ENCODE measurements around the gene KNL1. TPM values are rescaled to one million over a fixed set of nuclear protein-coding genes. Genes with fewer than 3 reads are reported as not detected.

Gene KNL1
- total RNA-seq, 1 experiment from 2014 or later: 19.7 TPM

- Histone ChIP-seq H4K20me1 (ENCODE audit: control insufficient read depth, insufficient read depth, insufficient read length) (no peaks in the 10 kb centered on the region), H3K9ac (ENCODE audit: extremely low read depth, insufficient read length, low read length) (no peak overlapping the region), H3K27ac (ENCODE audit: insufficient read length, low read depth, low read length) (no peak overlapping the region), H4K91ac (ENCODE audit: insufficient read length, low read depth, low read length) (no peak overlapping the region), H3K79me2 (ENCODE audit: insufficient read depth, low read length) (no peaks in the 10 kb centered on the region), H4K5ac (ENCODE audit: insufficient read length, low read depth, low read length) (no peak overlapping the region), H2BK120ac (ENCODE audit: low read depth, low read length, poor library complexity, severe bottlenecking) (no peak overlapping the region), H2BK12ac (ENCODE audit: insufficient read length, low read depth, low read length) (no peak overlapping the region), H3K4me1 (ENCODE audit: insufficient read depth, low read length) (no peaks in the 10 kb centered on the region), H3K23ac (ENCODE audit: insufficient read length, low read depth, low read length) (no peak overlapping the region), H3K56ac (ENCODE audit: insufficient read length, low read depth, low read length) (no peak overlapping the region), H2BK5ac (ENCODE audit: insufficient read length, low read length) (no peak overlapping the region), H4K8ac (replicated peaks; ENCODE audit: insufficient read length, low read depth, low read length) (no peak overlapping the region), H3K4me2 (ENCODE audit: insufficient read depth, insufficient read length, low read length) (no peak overlapping the region), H3K14ac (ENCODE audit: insufficient read depth, low read length) (no peak overlapping the region), H2BK15ac (ENCODE audit: low read depth, low read length) (no peak overlapping the region), H3K9me3 (ENCODE audit: control insufficient read depth, low read depth, low read length) (no peaks in the 10 kb centered on the region), H2BK20ac (ENCODE audit: low read depth, low read length, poor library complexity, severe bottlenecking) (peak overlapping the region; percentile 64), H3K27me3 (ENCODE audit: insufficient read depth, low read length) (no peaks in the 10 kb centered on the region), H3K23me2 (ENCODE audit: insufficient read length, low read depth, low read length, poor library complexity, severe bottlenecking) (no peaks in the 10 kb centered on the region), H3K79me1 (ENCODE audit: insufficient read depth, low read depth, low read length, poor library complexity, severe bottlenecking) (no peaks in the 10 kb centered on the region), H3K18ac (ENCODE audit: insufficient read length, low read depth, low read length) (no peak overlapping the region), H2AFZ (ENCODE audit: low read length) (no peak overlapping the region), H3K4ac (ENCODE audit: low read depth, low read length) (no peak overlapping the region), H3T11ph (ENCODE audit: low read length) (no peak overlapping the region), H2AK5ac (ENCODE audit: insufficient read length, low read length) (no peak overlapping the region)
- Mint-ChIP-seq H3K4me3 (no peak overlapping the region), H3K4me1 (peaks cover 2% of the 10 kb centered on the region in 2 experiments; a peak in 2 of 4 replicates), H3K36me3 (ENCODE audit: insufficient read depth in 1 of 3, low read depth in 3 of 3) (no peaks in the 10 kb centered on the region), H3K27ac (no peak overlapping the region), H3K27me3 (ENCODE audit: low read depth) (peaks cover 7% of the 10 kb centered on the region), H3K9me3 (no peaks in the 10 kb centered on the region; a peak in 1 of 5 replicates)
- WGBS (ENCODE audit: extremely low coverage, insufficient read length, low lambda C conversion rate): no CpG with 5 or more reads among the region's 2 CpGs
- no peak for TF ChIP-seq CTCF (conservative IDR thresholded peaks at IDR 0.05)
- DNase-seq: no peak
These were observed 9.9 kb upstream of the KNL1 start for GRCh38 chr15:40584191-40584590.
